HFFc6 (cell line): ENCODE measurements around the gene IL36RN. TPM values are rescaled to one million over a fixed set of nuclear protein-coding genes. Genes with fewer than 3 reads are reported as not detected.

Experiments used
- DNase-seq: peaks from one replicate; pipeline ENCODE4 v3.0.0-alpha.2; 2018
- H3K27ac Mint-ChIP-seq: 2 replicates; pipeline ENCODE4 v1.8.0; 2020; ENCODE audit warnings: mild to moderate bottlenecking, mixed read lengths
- H3K27me3 Mint-ChIP-seq: 2 replicates; pipeline ENCODE4 v1.8.0; 2021; ENCODE audit warnings: mild to moderate bottlenecking, moderate library complexity, mixed read lengths; ENCODE audit not compliant: insufficient read depth
- H3K36me3 Mint-ChIP-seq: 2 replicates; pipeline ENCODE4 v1.8.0; 2021; ENCODE audit warnings: low read depth, mixed read lengths
- H3K4me1 Mint-ChIP-seq: 2 replicates; pipeline ENCODE4 v1.8.0; 2020; ENCODE audit warnings: low read depth, mixed read lengths
- H3K4me3 Mint-ChIP-seq: 2 replicates; pipeline ENCODE4 v1.8.0; 2020; ENCODE audit warnings: mild to moderate bottlenecking, moderate library complexity, mixed read lengths
- H3K9me3 Mint-ChIP-seq: 2 replicates; pipeline ENCODE4 v1.8.0; 2020; ENCODE audit warnings: mild to moderate bottlenecking, mixed read lengths
- total RNA-seq, 6 experiments: library from RNA; stranded (reverse); fragmentation: NEBNext Ultra II Directional; extraction: Animal tissue kit (Norgen Biotek cat#: 25700); gene quantifications; 2 replicates in 1 of 6; 3 replicates in 5 of 6; pipeline ENCODE4 v1.2.3, GENCODE V29; 2021
- TF ChIP-seq, protein P1 (sequence below): fragments of 200-600 bp; sonication (generic); IDR thresholded peaks from 2 replicates; pipeline ENCODE4 v1.5.0; 2021; ENCODE audit warnings: antibody characterized with exemption, mild to moderate bottlenecking

Gene IL36RN
- total RNA-seq, 6 experiments from 2014 or later: not detected

DNA sequence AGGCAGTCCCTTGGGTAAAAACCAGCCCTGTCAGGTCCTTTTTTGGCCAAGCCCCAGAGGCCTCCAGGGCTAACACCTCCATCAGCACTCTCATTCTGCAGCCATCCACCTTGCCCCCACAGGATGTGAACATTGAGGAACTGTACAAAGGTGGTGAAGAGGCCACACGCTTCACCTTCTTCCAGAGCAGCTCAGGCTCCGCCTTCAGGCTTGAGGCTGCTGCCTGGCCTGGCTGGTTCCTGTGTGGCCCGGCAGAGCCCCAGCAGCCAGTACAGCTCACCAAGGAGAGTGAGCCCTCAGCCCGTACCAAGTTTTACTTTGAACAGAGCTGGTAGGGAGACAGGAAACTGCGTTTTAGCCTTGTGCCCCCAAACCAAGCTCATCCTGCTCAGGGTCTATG is 16.0 kb downstream of the IL36RN start:
- Mint-ChIP-seq H3K4me1 (peaks cover 16% of the 10 kb centered on the region), H3K4me3 (no peak overlapping the region), H3K27me3 (peaks cover 36% of the 10 kb centered on the region), H3K36me3 (no peaks in the 10 kb centered on the region), H3K27ac (no peak overlapping the region), H3K9me3 (no peaks in the 10 kb centered on the region)
- TF ChIP-seq, protein P1, sequence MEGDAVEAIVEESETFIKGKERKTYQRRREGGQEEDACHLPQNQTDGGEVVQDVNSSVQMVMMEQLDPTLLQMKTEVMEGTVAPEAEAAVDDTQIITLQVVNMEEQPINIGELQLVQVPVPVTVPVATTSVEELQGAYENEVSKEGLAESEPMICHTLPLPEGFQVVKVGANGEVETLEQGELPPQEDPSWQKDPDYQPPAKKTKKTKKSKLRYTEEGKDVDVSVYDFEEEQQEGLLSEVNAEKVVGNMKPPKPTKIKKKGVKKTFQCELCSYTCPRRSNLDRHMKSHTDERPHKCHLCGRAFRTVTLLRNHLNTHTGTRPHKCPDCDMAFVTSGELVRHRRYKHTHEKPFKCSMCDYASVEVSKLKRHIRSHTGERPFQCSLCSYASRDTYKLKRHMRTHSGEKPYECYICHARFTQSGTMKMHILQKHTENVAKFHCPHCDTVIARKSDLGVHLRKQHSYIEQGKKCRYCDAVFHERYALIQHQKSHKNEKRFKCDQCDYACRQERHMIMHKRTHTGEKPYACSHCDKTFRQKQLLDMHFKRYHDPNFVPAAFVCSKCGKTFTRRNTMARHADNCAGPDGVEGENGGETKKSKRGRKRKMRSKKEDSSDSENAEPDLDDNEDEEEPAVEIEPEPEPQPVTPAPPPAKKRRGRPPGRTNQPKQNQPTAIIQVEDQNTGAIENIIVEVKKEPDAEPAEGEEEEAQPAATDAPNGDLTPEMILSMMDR: no peak
- DNase-seq: no peak

DNA sequence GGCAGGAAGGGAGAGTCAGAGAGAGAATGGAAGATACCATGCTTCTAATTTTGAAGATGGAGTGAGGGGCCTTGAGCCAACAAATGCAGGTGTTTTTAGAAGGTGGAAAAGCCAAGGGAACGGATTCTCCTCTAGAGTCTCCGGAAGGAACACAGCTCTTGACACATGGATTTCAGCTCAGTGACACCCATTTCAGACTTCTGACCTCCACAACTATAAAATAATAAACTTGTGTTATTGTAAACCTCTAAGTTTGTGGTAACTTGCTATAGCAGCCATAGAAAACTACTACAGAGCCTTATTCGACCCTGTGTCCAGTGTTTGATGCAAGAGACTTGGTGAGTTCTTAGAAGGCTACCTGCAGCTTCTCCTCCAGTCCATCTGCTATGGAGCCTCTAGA is 16.6 kb downstream of the IL36RN start:
- peaks cover 14% of the 10 kb centered on the region for H3K4me1 Mint-ChIP-seq
- no peak overlapping the region for H3K27ac Mint-ChIP-seq
- DNase-seq: no peak
- H3K36me3 Mint-ChIP-seq: no peaks in the 10 kb centered on the region
- H3K4me3 Mint-ChIP-seq: no peak overlapping the region
- no peaks in the 10 kb centered on the region for H3K9me3 Mint-ChIP-seq
- TF ChIP-seq, protein P1: no peak
- peaks cover 36% of the 10 kb centered on the region for H3K27me3 Mint-ChIP-seq

DNA sequence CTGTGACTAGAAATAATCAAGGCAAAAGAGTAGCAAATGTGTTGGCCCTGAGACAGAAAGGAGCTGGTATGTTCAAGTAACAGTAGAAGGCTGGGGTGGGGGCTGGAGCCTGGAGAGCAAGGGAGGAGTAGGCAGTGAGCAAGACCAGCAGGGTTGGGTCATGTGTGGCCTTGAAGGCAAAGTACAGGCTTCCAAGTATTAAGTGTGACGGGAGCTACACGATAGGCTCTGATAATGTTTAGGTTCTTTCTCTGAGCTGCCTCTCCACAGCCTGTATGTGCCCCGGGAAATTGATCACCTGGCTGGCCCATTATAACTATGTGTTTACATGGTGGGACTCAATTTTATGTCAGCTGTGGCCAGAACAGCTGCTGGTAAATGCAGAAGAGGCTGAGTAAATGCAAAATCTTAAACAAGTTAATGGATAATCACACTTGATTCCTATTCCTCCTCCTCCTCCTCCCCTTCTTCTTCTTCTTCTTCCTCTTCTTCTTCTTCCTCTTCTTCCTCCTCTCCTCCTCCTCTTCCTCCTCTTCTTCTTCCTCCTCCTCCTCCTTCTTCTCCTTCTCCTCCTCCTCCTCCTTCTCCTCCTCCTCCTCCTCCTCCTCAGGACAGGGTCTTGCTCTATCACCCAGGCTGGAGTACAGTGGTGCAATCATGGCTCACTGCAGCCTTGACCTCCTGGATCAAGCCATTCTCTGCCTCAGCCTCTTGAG is 18.1 kb downstream of the IL36RN start:
- TF ChIP-seq, protein P1: no peak
- H3K9me3 Mint-ChIP-seq: no peaks in the 10 kb centered on the region
- H3K27me3 Mint-ChIP-seq: peaks cover 38% of the 10 kb centered on the region
- peaks cover 14% of the 10 kb centered on the region for H3K4me1 Mint-ChIP-seq
- H3K4me3 Mint-ChIP-seq: no peak overlapping the region
- no peak overlapping the region for H3K27ac Mint-ChIP-seq
- no peak for DNase-seq
- no peaks in the 10 kb centered on the region for H3K36me3 Mint-ChIP-seq

DNA sequence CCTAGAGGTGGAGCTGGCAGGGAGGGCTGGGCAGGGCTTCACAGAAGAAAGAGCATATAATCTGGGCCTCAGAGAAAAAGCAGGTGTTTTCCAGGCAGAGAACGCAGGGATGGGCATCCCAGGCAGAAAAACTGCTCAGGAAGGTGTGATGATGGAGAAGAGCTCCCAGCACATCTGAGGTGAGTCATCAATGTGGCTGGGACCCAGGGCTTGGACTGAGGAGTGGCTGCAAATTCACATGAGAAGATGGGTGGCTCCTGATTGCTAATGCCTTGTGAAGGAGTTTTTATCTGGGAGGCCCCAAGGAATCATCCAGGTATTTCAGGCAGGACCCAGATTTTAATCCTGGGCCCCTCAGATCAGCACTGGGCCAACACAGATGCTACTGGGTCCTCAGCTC is 18.9 kb downstream of the IL36RN start:
- Mint-ChIP-seq H3K27me3 (peaks cover 32% of the 10 kb centered on the region), H3K27ac (no peak overlapping the region), H3K9me3 (no peaks in the 10 kb centered on the region), H3K36me3 (no peaks in the 10 kb centered on the region), H3K4me1 (peaks cover 14% of the 10 kb centered on the region), H3K4me3 (no peak overlapping the region)
- TF ChIP-seq, protein P1: no peak
- no peak for DNase-seq

DNA sequence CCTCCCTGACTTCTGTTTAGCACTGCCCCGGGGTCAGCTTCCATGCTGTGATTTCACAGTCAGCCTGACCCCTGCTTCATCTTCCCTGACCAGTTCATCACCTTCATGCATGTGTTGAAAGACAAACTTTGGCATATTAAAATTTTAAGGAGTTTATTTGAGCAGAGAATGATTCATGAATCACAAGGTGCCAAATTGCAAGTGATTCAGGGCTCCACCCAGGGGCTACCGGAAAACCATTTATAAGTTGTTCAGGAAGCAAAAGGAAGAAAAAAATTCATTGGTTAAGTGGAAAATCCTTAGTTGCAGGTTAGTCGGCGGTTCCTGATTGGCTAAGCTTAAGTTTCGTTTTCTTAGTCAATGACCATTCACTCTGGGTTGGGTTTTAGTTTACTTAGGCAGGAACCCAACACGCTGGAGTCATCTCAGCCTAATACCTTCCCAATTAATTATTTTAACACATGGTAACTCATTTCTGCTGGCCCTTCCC is 19.4 kb downstream of the IL36RN start:
- H3K27ac Mint-ChIP-seq: no peak overlapping the region
- TF ChIP-seq, protein P1: no peak
- no peak for DNase-seq
- no peaks in the 10 kb centered on the region for H3K36me3 Mint-ChIP-seq
- H3K9me3 Mint-ChIP-seq: no peaks in the 10 kb centered on the region
- peaks cover 14% of the 10 kb centered on the region for H3K4me1 Mint-ChIP-seq
- peaks cover 29% of the 10 kb centered on the region for H3K27me3 Mint-ChIP-seq
- no peak overlapping the region for H3K4me3 Mint-ChIP-seq
